WTC11 (cell line): ENCODE data around the gene ZBTB7C. TPM values are rescaled to one million over a fixed set of nuclear protein-coding genes. Genes with fewer than 3 reads are reported as not detected.

Experiments used
- ATAC-seq: fragments of 200-7000 bp; cut with Tn5 transposase; 2 replicates; pipeline ENCODE4 v1.10.0; 2021; ENCODE audit warnings: mild to moderate bottlenecking, moderate library complexity
- CTCF ChIA-PET: fragments of 300-600 bp; sonication (Branson Sonifier 250); formaldehyde crosslinking; loops from one replicate; lab custom pipeline; 2021; ENCODE audit warnings: antibody characterized with exemption; lab: Charles Lee
- POLR2A ChIA-PET: fragments of 350-600 bp; sonication (Branson Sonifier 250); formaldehyde crosslinking; loops from one replicate; lab custom pipeline; 2021; ENCODE audit warnings: antibody characterized with exemption; lab: Charles Lee
- DNase-seq: peaks from one replicate; pipeline ENCODE4 v3.0.0; 2021; ENCODE audit warnings: low spot score
- H3K27ac Mint-ChIP-seq: 2 replicates; pipeline ENCODE4 v1.8.0; 2021; ENCODE audit warnings: mixed read lengths
- H3K27me3 Mint-ChIP-seq: 2 replicates; pipeline ENCODE4 v1.8.0; 2021; ENCODE audit warnings: low read depth, mild to moderate bottlenecking, moderate library complexity, mixed read lengths
- H3K36me3 Mint-ChIP-seq: 2 replicates; pipeline ENCODE4 v1.8.0; 2021; ENCODE audit warnings: mixed read lengths
- H3K4me1 Mint-ChIP-seq: 2 replicates; pipeline ENCODE4 v1.8.0; 2022; ENCODE audit warnings: mixed read lengths
- H3K4me3 Mint-ChIP-seq: 2 replicates; pipeline ENCODE4 v1.8.0; 2021; ENCODE audit warnings: mild to moderate bottlenecking, moderate library complexity, mixed read lengths
- H3K9me3 Mint-ChIP-seq: 2 replicates; pipeline ENCODE4 v1.8.0; 2021; ENCODE audit warnings: mixed read lengths
- ARID4B ChIP-seq: sonication (generic); formaldehyde crosslinking; IDR thresholded peaks from 2 replicates; pipeline ENCODE4 v1.8.0; 2023; ENCODE audit warnings: missing genetic modification reagents, mild to moderate bottlenecking, borderline replicate concordance
- ATF1 ChIP-seq: sonication (generic); formaldehyde crosslinking; IDR thresholded peaks from 2 replicates; pipeline ENCODE4 v1.8.1; 2023; ENCODE audit warnings: mild to moderate bottlenecking, moderate library complexity, missing genetic modification reagents
- CREB1 ChIP-seq: sonication (generic); formaldehyde crosslinking; IDR thresholded peaks from 2 replicates; pipeline ENCODE4 v1.8.0; 2023; ENCODE audit warnings: mild to moderate bottlenecking, missing genetic modification reagents
- CREM ChIP-seq: sonication (generic); formaldehyde crosslinking; IDR thresholded peaks from 2 replicates; pipeline ENCODE4 v1.8.1; 2022; ENCODE audit warnings: mild to moderate bottlenecking, missing genetic modification reagents, moderate library complexity
- FOXJ3 ChIP-seq: sonication (generic); formaldehyde crosslinking; IDR thresholded peaks from 2 replicates; pipeline ENCODE4 v1.9.0; 2021; ENCODE audit warnings: missing genetic modification reagents, mild to moderate bottlenecking, borderline replicate concordance
- GABPB1 ChIP-seq: sonication (generic); formaldehyde crosslinking; IDR thresholded peaks from 2 replicates; pipeline ENCODE4 v1.8.1; 2023; ENCODE audit warnings: mild to moderate bottlenecking, missing genetic modification reagents
- GTF2I ChIP-seq: fragments of 250-450 bp; sonication (Bioruptor Pico); conservative IDR thresholded peaks from 2 replicates; pipeline ENCODE4 v1.4.0; 2021; ENCODE audit warnings: mild to moderate bottlenecking
- JUN ChIP-seq: sonication (generic); formaldehyde crosslinking; IDR thresholded peaks from 2 replicates; pipeline ENCODE4 v1.8.0; 2023; ENCODE audit warnings: mild to moderate bottlenecking, missing genetic modification reagents
- KAT7 ChIP-seq: sonication (generic); formaldehyde crosslinking; IDR thresholded peaks from 2 replicates; pipeline ENCODE4 v1.8.1; 2023; ENCODE audit warnings: missing genetic modification reagents, mild to moderate bottlenecking, borderline replicate concordance
- NFE2L1 ChIP-seq: sonication (generic); formaldehyde crosslinking; IDR thresholded peaks from 2 replicates; pipeline ENCODE4 v1.8.1; 2023; ENCODE audit warnings: missing genetic modification reagents
- PRDM15 ChIP-seq: sonication (generic); formaldehyde crosslinking; IDR thresholded peaks from 2 replicates; pipeline ENCODE4 v1.8.0; 2022; ENCODE audit warnings: missing genetic modification reagents
- ZBTB21 ChIP-seq: sonication (generic); formaldehyde crosslinking; IDR thresholded peaks from 2 replicates; pipeline ENCODE4 v1.8.1; 2023; ENCODE audit warnings: mild to moderate bottlenecking, missing genetic modification reagents, borderline replicate concordance
- ZNF138 ChIP-seq: sonication (generic); formaldehyde crosslinking; conservative IDR thresholded peaks from 2 replicates; pipeline ENCODE4 v1.8.1; 2022; ENCODE audit warnings: mild to moderate bottlenecking, moderate library complexity, missing genetic modification reagents
- ZNF232 ChIP-seq: sonication (generic); formaldehyde crosslinking; IDR thresholded peaks from 2 replicates; pipeline ENCODE4 v1.8.0; 2022; ENCODE audit warnings: mild to moderate bottlenecking, missing genetic modification reagents
- ZNF416 ChIP-seq: fragments of 250-450 bp; sonication (Bioruptor Pico); IDR thresholded peaks from 2 replicates; pipeline ENCODE4 v1.9.0; 2021; ENCODE audit warnings: mild to moderate bottlenecking, inconsistent platforms
- ZSCAN18 ChIP-seq: fragments of 250-450 bp; sonication (Bioruptor Pico); IDR thresholded peaks from 2 replicates; pipeline ENCODE4 v2.1.2; 2022; ENCODE audit warnings: mild to moderate bottlenecking, moderate library complexity
- total RNA-seq: library from RNA; stranded (reverse); gene quantifications from 3 replicates; pipeline ENCODE4 v1.2.3, GENCODE V29; 2021
- TF ChIP-seq, protein P1 (sequence below): sonication (generic); formaldehyde crosslinking; IDR thresholded peaks from 2 replicates; pipeline ENCODE4 v1.8.1; 2022; ENCODE audit warnings: low read depth, missing genetic modification reagents, borderline replicate concordance
- TF ChIP-seq, protein P2 (sequence below): sonication (generic); formaldehyde crosslinking; conservative IDR thresholded peaks from 2 replicates; pipeline ENCODE4 v1.8.1; 2022; ENCODE audit warnings: mild to moderate bottlenecking, missing genetic modification reagents

The ZBTB7C gene
- total RNA-seq, 1 experiment from 2014 or later, result 0.48 TPM

GRCh38 chr18:48179001-48179400 is 230.2 kb downstream of the ZBTB7C start:
- ChIA-PET CTCF (interaction anchor here (0.7 kb wide), 1 partner anchor 141 kb away, joined by 3 read pairs; no protein-coding TSS in a partner anchor), POLR2A (no interaction called here)
- no peaks in the 10 kb centered on the region for H3K36me3 Mint-ChIP-seq
- 0 out of 2 replicates have a peak, but pooled peaks cover 4% of the 10 kb centered on the region for H3K9me3 Mint-ChIP-seq
- H3K4me1 Mint-ChIP-seq, result peaks cover 20% of the 10 kb centered on the region
- DNase-seq (no peak), ATAC-seq (no peak)
- TF ChIP-seq ZSCAN18, result no peak
- no peak for TF ChIP-seq ZNF416
- no peak for TF ChIP-seq CREB1
- TF ChIP-seq ZNF232, result no peak
- no peak for TF ChIP-seq FOXJ3
- TF ChIP-seq CREM (CRISPR knock-in tag), result no peak
- TF ChIP-seq, protein P1, sequence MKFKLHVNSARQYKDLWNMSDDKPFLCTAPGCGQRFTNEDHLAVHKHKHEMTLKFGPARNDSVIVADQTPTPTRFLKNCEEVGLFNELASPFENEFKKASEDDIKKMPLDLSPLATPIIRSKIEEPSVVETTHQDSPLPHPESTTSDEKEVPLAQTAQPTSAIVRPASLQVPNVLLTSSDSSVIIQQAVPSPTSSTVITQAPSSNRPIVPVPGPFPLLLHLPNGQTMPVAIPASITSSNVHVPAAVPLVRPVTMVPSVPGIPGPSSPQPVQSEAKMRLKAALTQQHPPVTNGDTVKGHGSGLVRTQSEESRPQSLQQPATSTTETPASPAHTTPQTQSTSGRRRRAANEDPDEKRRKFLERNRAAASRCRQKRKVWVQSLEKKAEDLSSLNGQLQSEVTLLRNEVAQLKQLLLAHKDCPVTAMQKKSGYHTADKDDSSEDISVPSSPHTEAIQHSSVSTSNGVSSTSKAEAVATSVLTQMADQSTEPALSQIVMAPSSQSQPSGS, result no peak
- no peak for TF ChIP-seq ATF1
- TF ChIP-seq ARID4B, result no peak
- TF ChIP-seq, protein P2, sequence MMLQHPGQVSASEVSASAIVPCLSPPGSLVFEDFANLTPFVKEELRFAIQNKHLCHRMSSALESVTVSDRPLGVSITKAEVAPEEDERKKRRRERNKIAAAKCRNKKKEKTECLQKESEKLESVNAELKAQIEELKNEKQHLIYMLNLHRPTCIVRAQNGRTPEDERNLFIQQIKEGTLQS, result no peak
- no peak for TF ChIP-seq GABPB1 (CRISPR knock-in tag)
- TF ChIP-seq JUN (CRISPR knock-in tag), result no peak
- TF ChIP-seq PRDM15 (CRISPR knock-in tag), result no peak
- TF ChIP-seq NFE2L1 (CRISPR knock-in tag), result no peak
- H3K27me3 Mint-ChIP-seq, result no peaks in the 10 kb centered on the region
- no peak overlapping the region for H3K27ac Mint-ChIP-seq
- no peak overlapping the region for H3K4me3 Mint-ChIP-seq

- DNase-seq, result no peak
- peaks cover 13% of the 10 kb centered on the region for H3K4me1 Mint-ChIP-seq
- no peak overlapping the region for H3K27ac Mint-ChIP-seq
- no peaks in the 10 kb centered on the region for H3K27me3 Mint-ChIP-seq
- H3K9me3 Mint-ChIP-seq, result 0 out of 2 replicates have a peak, but pooled peaks cover 4% of the 10 kb centered on the region
- POLR2A ChIA-PET, result no interaction called here
- TF ChIP-seq, protein P1, result no peak
- TF ChIP-seq ZSCAN18, result no peak
- TF ChIP-seq ZNF138 (CRISPR knock-in tag), result no peak
- TF ChIP-seq ZBTB21, result no peak
- TF ChIP-seq KAT7 (CRISPR knock-in tag), result no peak
- TF ChIP-seq GTF2I (CRISPR knock-in tag), result no peak
- H3K4me3 Mint-ChIP-seq, result no peak overlapping the region
- CTCF ChIA-PET, result interaction anchor here (0.6 to 1.2 kb wide), 3 partner anchors 139 to 168 kb away, joined by 3 to 4 read pairs (median 3); no protein-coding TSS in a partner anchor
- ATAC-seq, result no peak
- H3K36me3 Mint-ChIP-seq, result no peaks in the 10 kb centered on the region
Observed at GRCh38 chr18:48176909-48177308, 232.3 kb downstream of the ZBTB7C start.
